ENCODE data around the gene RPL18A.

RPL18A gene

DNA sequence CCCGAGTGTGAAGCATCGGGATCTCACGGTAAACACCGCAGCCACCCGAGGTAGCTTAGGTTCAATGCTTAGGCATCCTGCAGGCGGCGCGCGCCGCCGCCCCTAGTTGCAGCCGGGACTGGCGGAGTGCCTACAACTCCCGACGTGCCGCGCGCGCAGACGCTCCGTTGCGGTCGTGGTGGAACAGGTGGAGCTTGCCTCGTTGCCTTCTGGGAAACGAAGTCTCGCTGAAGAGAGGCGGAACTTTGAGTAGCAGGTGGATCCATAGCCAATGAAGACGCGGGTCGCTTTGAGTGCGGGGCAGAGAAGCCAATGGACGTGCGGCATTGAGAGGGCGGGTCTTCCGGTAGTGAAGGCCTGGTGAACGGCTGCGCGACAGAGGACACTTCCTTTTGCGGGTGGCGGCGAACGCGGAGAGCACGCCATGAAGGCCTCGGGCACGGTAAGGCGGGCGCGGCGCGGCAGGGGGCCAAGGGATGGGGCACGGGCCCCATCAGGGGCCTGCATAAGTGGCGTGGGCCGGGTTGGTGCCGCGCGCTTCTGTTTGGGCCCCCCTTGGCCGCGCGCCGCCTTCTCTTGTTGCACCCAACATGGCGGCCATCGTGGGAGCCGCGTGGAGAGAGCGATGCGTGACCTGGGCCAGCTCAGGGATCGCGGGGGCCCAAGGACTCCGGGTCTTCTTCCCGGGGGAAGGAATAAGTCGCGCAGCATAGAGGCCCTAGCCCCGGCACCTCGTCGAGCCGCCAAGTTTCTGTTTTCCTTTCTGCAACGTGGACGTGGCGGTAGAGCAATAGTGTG is at the start of gene RPL18A:
Gene RPL18A, plus strand, starts transcription at position 378 of the 798 bp plus-strand sequence. Its CDS starts 47 bp downstream, at position 425.
- peak; percentile 98 to 100 for DNase-seq

DNA sequence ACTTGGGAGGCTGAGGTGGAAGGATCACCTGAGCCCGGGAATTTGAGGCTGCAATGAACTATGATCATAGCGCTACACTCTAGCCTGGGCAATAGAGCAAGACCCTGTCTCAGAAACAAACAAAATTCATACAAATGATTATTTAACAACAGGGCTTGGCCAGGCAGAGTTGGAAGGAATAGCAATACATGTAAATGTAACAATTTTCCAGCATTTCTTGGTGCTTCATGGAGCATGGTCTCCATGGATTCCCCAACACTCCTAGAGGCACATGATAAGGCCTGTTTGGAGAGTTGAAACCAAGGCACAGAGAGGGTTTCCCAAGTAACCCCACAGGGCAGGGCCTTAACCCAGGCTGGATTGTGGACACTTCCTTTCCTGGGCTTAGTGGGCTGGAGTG is 48.6 kb upstream of the RPL18A start:
- no peak for DNase-seq

DNA sequence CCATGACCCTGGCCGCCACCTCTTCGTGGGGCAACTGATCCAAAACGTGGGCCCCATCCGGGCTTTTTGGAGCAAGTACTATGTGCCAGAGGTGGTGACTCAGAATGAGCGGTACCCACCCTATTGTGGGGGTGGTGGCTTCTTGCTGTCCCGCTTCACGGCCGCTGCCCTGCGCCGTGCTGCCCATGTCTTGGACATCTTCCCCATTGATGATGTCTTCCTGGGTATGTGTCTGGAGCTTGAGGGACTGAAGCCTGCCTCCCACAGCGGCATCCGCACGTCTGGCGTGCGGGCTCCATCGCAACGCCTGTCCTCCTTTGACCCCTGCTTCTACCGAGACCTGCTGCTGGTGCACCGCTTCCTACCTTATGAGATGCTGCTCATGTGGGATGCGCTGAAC is 48.0 kb upstream of the RPL18A start:
- DNase-seq: no peak

DNA sequence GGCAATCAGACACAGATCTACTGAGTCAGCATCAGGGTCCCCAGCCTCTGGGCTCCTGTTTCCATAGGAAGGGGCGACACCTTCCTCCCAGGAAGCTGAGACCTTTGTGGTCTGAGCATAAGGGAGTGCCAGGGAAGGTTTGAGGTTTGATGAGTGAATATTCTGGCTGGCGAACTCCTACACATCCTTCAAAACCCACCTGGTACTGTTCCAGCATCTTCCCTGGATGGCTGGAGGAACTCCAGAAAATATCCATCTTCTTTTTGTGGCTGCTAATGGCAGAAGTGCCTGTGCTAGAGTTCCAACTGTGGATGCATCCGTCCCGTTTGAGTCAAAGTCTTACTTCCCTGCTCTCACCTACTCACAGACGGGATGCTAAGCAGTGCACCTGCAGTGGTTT is 47.6 kb upstream of the RPL18A start:
- no peak for DNase-seq

DNA sequence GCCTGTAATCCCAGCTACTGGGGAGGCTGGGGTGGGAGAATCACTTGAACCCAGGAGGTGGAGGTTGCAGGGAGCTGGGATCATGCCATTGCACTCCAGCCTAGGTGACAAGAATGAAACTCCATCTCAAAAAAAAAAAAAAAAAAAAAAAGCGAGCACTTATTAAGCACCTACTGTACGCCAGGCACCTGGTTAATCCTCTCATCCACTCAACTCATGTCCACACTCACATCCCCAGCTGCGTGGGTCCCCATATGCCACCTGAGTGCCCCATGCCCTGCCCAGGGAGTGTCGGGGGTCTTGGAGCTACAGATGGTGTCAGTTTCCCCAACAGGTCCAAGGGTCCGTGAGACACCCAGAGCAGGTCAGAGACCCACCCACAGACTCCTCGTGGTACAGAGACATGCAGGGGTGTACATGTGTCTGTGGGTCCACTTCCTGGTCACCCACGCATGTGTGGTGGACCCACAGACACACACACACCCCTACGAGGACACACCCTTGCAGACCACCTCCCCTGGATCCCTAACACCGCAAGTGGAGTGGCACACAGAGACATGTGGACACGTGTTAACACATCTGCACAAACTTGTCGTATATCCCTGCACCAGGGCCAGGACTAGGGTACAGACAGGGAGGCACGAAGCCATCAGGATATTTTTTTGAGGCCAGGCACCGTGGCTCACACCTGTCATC is 41.9 kb upstream of the RPL18A start:
- no peak for DNase-seq

DNA sequence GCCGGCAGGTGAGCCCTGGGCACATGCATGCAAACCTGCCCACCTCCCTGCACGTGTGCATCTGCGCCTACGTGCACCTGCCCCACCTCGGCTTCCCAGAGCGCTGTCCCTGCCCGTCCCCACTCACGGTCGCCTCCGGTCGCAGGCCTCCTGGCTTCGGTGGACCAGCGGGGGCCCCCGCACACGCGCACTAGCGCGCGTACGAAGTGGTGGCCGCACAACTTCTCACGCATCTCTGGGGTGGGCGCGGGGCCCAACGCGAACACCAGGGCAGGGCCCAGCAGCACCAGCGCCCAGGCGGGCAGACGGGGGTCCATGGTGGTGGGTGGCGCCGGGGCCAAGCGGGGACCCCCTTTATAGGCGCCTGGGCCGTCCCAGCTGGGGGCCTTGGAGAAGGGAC is 38.5 kb upstream of the RPL18A start, which contains the start of gene INSL3:
Gene INSL3, minus strand, starts transcription at position 330 of the 400 bp plus-strand sequence. Its CDS starts 13 bp downstream, at position 317.
- no peak for DNase-seq

DNA sequence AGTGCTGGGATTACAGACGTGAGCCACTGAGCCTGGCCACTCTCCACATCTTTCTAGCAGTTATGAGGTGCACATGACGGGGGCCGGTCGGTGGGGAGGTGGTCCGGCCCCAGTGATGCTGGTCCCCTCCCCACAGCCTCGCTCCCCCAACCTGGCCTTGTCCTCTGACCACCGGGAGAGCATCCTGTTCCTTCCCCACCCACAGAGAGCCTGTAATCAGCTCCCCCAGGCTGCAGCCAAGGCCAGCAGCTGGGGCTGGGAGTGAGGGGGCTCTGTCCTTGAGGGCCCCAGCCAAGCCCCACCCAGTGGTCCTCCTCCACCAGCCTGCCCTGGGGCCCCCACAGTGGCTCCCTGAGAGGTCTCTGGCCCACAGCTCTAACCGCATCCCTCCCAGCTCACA is 35.4 kb upstream of the RPL18A start:
- no peak for DNase-seq

DNA sequence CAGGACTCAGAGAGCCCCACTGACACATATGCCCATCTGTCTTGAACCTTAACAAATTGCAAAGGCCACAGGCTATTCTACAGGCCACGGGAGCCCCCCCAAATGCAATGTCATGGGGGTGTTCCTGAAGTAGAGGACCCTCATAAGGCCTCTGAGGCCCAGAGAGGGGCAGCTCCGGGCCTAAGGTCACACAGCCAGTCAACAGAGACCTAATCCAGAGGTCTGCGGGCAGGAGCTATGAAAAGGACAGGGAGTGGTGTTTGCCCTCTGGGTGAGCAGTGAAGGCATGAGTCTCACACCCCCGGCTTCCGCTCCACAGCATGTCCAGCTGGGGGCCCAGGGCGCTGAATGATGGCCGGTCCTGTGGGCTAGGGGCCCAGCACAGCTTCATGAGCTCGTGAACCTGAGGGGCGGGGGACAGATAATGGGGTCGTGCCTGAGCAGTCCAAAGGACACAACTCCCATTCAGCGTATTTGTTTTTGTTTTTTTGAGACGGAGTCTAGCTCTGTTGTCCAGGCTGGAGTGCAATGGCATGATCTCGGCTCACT is 33.1 kb upstream of the RPL18A start:
- DNase-seq: no peak

DNA sequence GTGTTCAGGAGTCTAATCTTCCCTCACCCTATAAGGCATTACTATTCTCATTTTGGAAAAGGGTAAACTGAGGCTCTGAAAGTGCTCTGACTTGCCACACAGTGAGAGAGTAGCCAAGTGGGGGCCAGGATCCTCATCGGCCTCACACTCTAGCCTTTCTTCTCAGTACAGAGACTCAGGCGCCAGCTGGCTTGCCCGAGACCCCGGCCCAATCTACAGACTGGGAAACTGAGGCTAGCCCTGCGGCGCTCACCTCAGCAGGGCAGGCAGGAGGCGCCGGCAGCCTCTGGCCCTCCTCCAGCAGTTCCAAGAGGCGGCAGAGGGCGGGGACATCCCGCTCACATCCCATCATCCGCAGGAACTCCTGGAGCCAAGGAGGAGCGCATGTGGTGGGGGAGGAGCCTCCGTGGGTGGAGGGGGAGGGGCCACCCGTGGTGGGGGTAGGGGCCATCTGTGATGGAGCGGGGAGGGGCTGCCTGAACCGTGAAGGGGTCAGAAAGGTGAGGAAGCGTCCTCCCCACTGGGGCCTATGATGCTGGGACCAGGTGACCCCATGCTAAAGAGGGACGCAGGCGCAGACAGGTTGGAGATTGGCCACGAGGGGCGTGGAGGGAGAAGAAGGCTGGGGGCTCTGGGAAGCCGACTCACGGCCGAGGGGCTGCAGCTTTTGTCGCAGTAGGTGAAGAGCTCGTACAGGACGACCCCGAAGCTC is 29.7 kb upstream of the RPL18A start:
- no peak for DNase-seq

DNA sequence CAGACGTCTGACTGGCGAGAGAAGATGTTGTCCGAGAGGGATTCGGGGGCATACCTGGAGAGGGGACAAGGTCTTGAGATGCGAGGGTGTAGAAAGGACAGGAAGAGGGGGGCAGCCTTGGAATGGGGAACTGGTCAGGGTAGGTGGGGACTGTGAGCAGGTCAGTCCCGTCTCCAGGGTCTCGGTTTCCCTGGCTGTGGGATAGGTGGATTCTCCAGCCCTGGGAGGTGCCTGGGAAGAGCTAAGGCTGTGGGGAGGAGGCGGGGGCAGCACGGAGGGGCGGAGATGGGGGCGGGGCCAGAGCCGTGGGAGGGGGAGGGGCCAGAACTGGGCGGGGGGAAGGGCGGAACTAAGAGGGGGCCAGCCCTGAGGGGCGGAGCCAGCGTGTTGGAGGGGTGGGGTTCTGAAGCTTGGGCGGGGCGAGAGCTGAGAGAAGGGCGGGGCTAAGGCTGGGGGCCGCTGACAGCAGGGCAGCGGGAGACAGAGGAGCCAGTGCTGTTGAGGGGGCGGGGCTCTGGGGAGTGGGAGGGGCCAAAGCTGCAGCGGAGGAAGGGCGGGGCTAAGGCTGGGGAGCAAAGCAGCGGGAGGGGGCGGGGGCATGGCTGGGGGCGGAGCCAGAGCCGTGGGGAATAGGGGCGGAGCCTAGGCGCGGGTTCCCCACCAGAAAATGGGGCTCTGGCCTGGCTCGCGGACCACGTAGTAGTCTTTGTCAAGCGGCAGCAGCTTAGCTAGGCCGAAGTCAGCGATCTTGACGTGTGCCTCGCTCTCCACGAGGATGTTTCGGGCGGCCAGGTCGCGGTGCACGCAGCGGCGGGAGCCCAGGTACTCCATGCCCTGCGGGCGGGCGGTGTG is 28.9 kb upstream of the RPL18A start:
- DNase-seq: peak in 1 of 2 donors; percentile 6

DNA sequence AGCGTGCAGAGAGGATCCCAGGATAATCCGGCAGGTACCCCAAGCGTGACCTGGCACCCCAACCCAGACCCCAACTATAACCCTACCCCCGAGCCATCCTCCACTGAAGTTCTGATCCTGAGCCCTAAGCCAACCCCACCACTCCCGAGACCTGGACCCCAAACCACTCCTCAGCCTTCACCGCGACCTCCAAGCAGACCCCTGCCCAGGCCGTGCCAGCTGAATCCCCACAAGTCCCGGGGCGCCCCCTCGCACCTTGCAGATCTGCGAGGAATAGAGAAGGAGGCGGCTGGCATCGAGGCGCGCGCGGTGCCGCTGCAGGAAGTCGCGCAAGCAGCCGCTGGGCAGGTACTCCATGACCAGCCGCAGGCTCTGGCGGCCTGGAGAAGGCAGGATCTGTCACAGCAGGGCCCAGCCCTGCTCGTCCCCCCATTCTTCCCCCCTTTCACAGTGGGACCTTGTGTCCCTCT is 28.3 kb upstream of the RPL18A start:
- DNase-seq: no peak

DNA sequence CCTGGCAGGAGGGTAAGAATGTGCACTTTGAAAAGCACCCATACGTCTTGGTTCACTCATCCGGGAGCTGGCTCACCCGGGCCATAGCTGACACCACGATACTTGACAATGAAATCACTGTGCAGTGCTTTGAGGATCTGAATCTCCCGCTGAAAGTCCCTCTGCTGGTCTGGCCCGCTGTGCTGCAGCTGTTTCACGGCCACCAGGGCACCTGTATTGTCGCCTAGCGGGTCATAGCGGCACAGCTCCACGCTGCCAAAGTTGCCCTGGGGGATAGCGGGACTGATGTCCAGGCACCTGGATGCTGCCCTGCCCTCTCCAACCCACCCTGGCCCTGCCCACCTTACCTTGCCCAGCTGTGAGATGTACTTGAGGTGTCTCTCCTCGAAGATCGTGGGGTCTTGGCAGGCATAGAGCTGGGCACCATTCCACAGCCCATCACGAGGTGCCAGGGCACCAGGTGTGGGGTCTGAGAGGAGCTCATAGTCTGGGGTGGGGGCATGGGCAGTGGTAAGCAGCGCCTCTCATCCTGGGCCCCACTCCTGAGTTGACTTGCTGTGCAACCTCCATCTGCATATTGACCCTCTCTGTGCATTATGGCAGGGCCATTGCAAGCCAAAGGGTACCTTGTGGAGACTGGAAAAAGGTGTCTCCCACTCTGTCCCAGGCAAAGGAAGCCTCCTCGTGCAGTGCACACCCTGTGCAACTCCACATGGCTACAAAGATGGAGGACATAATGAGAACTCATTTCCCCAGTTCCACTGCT is 27.1 kb upstream of the RPL18A start:
- DNase-seq: no peak

DNA sequence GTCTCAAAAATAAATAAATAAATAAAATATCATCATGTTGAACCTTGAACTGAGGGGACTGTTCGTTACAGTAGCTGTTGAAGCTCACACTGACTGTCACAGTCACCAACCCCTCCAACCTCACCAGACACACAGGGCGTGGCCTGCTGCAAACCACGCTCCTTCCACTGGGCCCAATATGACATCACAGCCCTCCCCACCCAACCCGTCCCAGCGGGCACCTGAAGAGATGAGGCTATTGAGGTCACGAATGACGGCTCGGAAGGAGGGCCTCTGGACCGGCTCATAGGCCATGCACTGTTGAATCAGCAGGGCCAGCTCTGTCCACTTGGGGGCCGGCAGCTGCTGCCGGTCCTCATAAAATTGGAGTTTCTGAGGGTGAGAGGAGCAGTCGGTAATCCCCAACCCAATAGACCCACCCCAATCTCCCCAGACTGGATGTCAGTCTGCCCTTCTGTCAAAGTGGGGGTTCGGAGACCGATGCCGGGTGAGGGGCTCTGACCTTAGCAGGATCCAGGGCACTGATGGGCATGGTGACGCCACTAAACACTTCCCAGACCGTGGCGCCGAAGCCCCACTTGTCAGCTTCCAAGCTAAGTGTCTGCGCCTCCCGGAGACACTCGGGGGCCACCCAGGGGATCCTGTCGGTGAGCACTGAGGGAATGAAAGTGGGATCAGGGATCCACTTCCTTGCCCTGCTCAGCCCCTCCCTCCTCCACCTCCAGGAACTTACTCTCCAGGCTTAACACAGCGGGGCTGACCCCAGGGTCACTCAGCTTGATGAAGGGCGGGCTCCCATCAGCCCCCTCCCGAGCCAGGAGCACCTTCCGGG is 25.1 kb upstream of the RPL18A start:
- DNase-seq: no peak

DNA sequence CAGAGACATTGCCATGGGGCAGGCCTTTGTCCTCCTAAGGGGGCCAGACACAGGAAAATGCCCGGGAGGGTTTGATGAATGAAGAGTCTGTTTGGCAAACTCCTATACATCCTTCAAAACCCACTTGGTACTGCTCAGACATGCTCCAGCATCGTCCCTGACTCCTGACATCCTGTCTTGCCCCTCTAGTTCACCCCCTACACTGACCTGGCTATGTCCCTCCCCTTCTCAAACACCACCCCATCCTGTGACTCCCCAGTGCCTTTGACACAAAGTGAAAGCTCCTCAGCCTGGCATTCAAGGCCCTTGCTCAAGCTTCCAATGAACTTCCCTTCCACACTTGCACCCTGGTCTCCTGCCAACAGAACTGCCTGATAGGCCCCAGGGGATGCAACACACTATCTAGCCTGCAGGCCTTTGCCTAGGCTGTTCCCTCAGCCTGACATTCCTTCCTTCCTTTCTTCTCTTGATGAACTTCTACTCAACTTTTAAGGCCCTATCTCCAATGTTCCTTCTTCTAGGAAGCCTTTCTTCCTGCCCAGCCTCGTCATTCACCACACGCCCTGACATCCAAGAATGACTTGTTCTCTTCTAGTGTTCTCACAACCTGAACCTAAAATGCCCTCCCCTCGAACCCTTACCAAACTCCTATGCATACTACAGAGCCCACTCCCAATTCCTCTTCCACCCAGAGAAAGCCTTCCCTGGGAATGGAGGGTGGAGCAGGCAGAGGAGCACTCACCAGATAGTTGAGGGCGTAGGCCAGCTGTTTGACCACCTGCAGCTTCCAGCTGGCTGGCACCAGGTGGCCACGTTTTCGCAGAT is 24.3 kb upstream of the RPL18A start:
- DNase-seq: no peak

DNA sequence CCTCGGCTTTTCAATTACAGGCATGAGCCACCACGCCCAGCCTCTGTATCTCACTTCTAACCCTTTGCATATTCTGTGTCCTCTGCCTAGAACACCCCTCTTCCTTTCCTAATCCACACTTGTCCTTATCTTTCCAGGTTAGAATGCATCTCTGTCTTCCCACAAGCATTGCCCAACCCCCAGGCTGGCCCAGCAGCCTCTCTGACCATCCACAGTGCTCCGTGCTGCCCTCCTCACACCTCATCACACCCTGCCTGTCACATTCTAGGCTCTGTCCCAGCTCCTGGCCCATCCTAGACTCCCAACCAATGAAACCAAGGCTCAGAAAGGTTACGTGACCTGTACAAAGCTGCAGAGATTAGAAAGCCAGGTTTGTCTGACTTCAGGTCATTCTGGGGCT is 23.2 kb upstream of the RPL18A start:
- DNase-seq: no peak

DNA sequence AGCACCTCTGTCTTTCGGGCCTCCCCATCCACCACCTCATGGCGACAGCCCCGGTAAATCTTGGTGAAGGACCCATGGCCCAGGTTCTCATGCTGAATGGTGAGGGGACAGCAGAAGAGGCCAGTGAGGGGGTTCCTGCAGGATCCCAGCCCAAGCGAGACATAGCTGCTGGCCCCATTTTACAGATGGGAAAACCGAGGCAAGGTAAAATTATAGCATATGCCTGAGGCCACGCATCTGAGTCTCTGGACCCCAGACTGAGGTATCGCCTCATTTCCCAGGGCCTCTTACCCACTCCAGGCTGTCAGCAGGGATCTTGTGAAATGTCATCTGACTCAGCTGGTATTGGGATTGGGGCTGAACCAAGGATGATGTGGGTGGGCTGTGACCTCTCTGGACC is 21.7 kb upstream of the RPL18A start:
- DNase-seq: peak in 1 of 2 donors; percentile 15

DNA sequence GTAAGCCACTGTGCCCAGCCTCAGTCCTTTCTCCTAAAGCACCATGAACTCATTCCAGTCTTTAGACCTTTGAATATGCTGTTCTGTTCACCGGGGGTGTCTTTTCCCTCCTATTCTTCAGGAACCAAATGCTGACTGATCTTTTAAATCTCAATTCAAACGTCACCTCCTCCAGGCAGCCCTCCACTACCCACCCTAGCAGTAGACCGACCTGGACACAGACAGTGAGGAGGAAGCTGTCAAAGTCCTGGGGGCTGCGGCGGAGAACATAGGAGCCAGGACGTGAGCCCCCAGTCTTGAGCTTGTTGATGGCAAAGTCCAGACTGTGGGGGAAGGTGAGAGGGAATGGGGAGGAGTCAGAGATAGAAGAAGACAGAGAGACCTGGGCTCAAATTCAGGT is 19.7 kb upstream of the RPL18A start:
- no peak for DNase-seq

DNA sequence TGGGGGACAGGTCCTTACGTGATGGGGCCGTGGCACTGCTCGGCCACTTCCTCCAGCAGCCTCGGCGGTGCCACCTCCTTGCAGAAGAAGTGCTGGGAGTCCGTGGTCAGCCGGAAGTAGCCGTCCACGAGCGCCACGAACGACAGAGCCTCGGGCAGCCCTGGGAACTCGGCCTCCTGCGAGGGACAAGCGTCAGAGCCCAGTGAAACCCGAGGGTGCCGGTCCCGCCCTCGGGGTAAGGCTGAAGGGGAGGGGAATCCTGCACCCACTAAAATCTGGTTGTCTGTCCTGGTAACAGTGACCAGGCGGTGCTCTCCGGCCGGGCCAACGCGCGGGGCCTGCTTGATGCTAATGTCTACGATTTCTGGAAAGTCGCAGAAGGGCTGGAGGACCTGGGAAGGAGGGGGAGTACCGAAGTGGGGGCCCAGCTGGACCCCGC is 18.3 kb upstream of the RPL18A start:
- DNase-seq: no peak

All from inflammatory macrophage treated with lipopolysaccharide for 1 hour (primary cell).